ENCODE data around the gene TMC5. TPM values are rescaled to one million over a fixed set of nuclear protein-coding genes. Genes with fewer than 3 reads are reported as not detected.
"Not testable (repeated sequence)": the region's sequence is repeated elsewhere in the genome, so short reads cannot be mapped to it uniquely, and the experiment has no call there.

Gene TMC5
- total RNA-seq, 1 donor from 2014 or later: not detected

DNA sequence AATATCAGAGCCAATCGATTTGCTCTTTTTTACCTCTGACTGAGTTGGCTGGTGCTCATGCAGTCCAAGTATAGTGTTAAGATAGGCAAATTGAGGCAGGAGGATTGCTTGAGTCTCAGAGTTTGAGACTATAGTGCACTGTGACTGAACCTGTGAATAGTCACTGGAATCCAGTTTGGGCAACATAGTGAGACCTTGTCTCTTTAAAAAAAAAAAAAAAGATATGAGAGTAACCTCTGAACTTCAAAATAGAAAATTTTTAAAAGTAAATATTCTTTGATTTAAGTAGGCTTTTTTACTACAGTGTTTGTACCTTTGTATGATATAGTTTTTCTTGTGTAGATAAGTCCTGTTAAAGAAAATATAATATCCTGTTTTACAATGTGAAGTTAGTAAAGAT lies 109.5 kb downstream of the TMC5 start:
- no peak for DNase-seq
- Mint-ChIP-seq H3K27me3 (no peaks in the 10 kb centered on the region), H3K4me1 (peaks cover 18% of the 10 kb centered on the region), H3K9me3 (no peaks in the 10 kb centered on the region), H3K4me3 (no peak overlapping the region), H3K36me3 (ENCODE audit: low read depth) (peaks cover 22% of the 10 kb centered on the region), H3K27ac (no peak overlapping the region)
- intact Hi-C loops (cut with micrococcal nuclease): no loop called here

DNA sequence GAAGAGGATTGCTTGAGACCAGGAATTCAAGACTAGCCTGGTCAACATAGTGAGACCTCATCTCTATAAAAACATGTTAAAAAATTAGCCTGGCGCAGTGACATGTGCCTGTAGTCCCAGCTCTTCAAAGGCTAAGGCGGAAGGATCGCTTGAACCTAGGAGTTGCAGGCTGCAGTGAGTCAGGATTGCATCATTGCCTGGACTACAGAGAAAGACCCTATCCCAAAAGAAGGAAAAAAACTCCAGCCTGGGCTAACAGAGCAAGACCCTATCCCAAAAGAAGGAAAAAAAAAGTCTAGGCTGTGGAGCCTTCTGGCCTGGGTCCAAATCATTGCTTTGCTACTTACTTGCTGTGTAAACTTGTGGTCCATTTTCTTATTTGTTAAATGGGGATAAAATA lies 111.0 kb downstream of the TMC5 start:
- intact Hi-C loops (cut with micrococcal nuclease): no loop called here
- Mint-ChIP-seq H3K9me3 (no peaks in the 10 kb centered on the region), H3K36me3 (ENCODE audit: low read depth) (peaks cover 30% of the 10 kb centered on the region), H3K27ac (no peak overlapping the region), H3K27me3 (no peaks in the 10 kb centered on the region), H3K4me1 (peaks cover 19% of the 10 kb centered on the region), H3K4me3 (no peak overlapping the region)
- no peak for DNase-seq

DNA sequence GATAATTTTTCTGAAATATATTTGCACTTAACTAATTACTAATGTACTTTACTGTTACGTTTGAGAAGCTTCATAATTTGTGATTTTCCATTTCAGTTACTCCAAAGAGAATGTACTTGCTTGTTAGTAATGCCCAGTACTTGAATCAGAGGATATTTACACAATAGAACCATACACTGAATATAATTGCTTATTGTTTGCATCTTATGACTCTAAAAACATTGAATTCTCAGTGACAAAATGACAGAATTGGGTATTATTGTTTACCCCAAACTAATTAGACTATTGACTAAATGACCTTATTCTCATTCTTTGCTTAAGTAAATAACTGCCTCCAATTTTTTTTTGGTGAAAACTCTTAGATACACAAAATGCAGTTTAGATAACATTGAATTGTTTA lies 114.9 kb downstream of the TMC5 start:
- no peak overlapping the region for H3K27ac Mint-ChIP-seq
- H3K27me3 Mint-ChIP-seq: no peaks in the 10 kb centered on the region
- no peak for DNase-seq
- intact Hi-C loops (cut with micrococcal nuclease): no loop called here
- no peaks in the 10 kb centered on the region for H3K9me3 Mint-ChIP-seq
- H3K4me1 Mint-ChIP-seq: peaks cover 7% of the 10 kb centered on the region
- peaks cover 44% of the 10 kb centered on the region for H3K36me3 Mint-ChIP-seq (ENCODE audit: low read depth)
- H3K4me3 Mint-ChIP-seq: no peak overlapping the region

DNA sequence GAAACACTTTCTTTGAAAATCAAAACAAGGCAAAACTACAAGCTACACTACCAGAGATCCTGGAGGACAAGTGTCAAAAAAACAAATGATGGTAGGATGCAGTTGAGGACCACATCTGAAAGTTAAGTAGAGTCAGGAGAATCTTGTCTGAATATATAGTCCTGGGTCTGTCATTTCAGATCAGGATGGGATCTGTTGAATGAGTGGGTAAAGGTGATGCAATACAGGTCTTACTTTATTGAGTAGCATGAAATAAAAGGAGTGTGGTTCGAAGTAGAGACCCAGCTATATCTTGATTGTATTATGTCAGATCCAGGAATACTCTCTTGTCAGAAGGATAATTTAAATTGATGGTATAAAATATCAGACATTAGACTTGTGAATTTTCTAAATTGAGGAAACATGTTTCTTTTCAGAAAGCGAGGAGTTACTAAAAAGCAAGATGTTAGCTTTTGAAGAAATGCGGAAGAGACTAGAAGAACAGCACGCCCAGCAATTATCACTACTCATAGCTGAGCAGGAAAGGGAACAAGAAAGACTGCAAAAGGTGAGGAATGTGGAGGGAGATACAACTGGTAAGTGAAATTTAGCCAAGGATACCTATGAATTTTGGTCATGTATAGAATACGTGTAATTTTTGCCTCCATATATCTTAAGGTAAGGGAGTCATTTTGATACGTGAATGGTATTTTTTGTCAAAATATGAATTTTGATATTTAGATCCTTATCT lies 122.7 kb downstream of the TMC5 start:
- H3K9me3 Mint-ChIP-seq: no peaks in the 10 kb centered on the region
- H3K36me3 Mint-ChIP-seq (ENCODE audit: low read depth): peaks cover 51% of the 10 kb centered on the region
- intact Hi-C loops (cut with micrococcal nuclease): no loop called here
- no peak overlapping the region for H3K27ac Mint-ChIP-seq
- H3K4me1 Mint-ChIP-seq: peaks cover 5% of the 10 kb centered on the region
- DNase-seq: no peak
- no peak overlapping the region for H3K4me3 Mint-ChIP-seq
- H3K27me3 Mint-ChIP-seq: no peaks in the 10 kb centered on the region

DNA sequence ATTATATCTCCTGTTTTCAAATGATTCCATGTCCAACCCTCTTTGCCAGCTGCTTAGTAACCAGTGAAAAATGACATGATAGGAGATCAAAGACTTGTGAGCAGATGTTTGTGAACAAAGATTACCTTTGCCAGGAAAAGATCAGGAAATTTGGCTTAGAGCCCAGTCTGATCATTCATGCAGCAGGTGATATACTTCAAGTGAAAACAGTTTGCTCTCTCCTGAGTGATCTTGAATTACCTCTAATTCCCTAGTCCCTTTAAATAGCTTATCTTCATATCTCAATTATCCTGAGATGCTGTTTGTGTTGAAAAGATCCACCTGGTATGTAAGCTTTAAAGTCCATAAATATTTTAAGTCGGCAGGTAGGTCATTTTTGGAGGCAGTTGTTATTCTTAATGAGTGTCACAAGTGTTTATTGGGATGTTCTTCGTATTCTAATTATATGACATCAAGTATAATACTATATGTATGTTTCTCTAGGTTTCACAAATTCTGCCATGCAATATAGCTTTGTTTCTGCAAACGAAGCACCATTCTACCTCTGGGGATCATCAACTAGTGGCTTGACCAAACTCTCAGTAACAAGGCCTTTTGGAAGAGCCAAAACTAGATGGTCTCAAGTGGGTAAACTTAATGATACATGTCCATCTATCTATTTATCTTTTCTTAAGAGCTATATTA lies 124.6 kb downstream of the TMC5 start:
- Mint-ChIP-seq H3K36me3 (ENCODE audit: low read depth) (peaks cover 45% of the 10 kb centered on the region), H3K27ac (no peak overlapping the region), H3K4me1 (peaks cover 5% of the 10 kb centered on the region), H3K27me3 (no peaks in the 10 kb centered on the region), H3K4me3 (no peak overlapping the region), H3K9me3 (no peaks in the 10 kb centered on the region)
- DNase-seq: no peak
- intact Hi-C loops (cut with micrococcal nuclease): no loop called here

DNA sequence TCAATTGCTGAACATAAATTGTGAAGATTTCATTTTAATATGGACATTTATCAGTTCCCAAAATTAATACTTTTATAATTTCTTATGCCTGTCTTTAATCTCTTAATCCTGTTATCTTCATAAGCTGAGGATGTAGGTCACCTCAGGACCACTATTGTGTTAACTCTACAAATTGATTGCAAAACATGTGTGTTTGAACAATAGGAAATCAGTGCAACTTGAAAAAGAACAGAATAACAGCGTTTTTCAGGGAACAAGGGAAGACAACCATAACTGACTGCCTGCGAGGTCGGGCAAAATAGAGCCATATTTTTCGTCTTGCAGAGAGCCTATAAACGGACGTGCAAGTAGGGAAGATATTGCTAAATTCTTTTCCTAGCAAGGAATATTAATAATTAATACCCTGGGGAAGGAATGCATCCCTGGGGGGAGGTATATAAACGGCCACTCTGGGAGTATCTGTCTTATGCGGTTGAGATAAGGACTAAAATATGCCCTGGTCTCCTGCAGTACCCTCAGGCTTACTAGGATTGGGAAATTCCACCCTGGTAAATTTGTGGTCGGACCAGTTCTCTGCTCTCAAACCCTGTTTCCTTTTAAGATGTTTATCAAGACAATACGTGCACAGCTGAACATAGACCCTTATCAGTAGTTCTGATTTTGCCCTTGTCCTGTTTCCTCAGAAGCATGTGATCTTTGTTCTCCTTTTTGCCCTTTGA lies 125.8 kb downstream of the TMC5 start:
- H3K27ac Mint-ChIP-seq; H3K4me1 Mint-ChIP-seq; H3K9me3 Mint-ChIP-seq; H3K27me3 Mint-ChIP-seq; H3K4me3 Mint-ChIP-seq; intact Hi-C loops (cut with micrococcal nuclease); DNase-seq: not testable (repeated sequence)
- H3K36me3 Mint-ChIP-seq (ENCODE audit: low read depth): peaks cover 46% of the 10 kb centered on the region

DNA sequence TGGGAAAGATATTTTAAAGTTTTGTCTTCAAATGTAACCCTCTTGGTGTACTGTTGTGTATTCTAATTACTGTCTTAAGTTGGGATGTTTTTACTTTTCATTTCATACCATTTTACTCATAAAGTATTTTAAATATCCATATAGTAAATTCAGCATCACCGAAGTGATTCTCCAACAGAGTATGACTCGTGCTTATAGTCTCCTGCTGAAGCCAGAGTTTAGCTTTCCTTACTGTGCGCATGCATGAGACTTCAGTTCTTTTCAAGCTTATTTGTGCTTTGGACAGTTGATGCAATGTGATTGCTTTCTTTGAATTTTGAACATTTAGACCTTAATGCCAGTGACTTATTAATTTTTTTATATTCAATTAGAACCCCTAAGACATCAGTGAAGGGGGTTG lies 130.5 kb downstream of the TMC5 start:
- Mint-ChIP-seq H3K36me3 (ENCODE audit: low read depth) (peaks cover 32% of the 10 kb centered on the region), H3K4me3 (no peak overlapping the region), H3K27ac (no peak overlapping the region), H3K9me3 (no peaks in the 10 kb centered on the region), H3K4me1 (peaks cover 4% of the 10 kb centered on the region), H3K27me3 (no peaks in the 10 kb centered on the region)
- intact Hi-C loops (cut with micrococcal nuclease): no loop called here
- no peak for DNase-seq

Other genes starting within 250 kb of the TMC5 start
- 1.3 and 1.9 TPM in 2 replicates for gene SYT17, start 249.6 kb upstream of the TMC5 start, total RNA-seq
- not detected in 2 replicates for gene CLEC19A, start 132.2 kb upstream of the TMC5 start, total RNA-seq
- gene GDE1, start 104.2 kb downstream of the TMC5 start, total RNA-seq: 25.2 and 28.7 TPM in 2 replicates
- gene CCP110, start 106.1 kb downstream of the TMC5 start, total RNA-seq: 25.4 and 31.7 TPM in 2 replicates
- 37.8 and 41.9 TPM in 2 replicates for gene VPS35L, start 137.8 kb downstream of the TMC5 start, total RNA-seq

Data from activated CD4-positive, alpha-beta T cell treated with anti-CD3 and anti-CD28 coated beads, Interleukin-2, amount 10 ng/mL, durations not matched to agents 24 days and 14 days (primary cell).